Upper lobe of left lung (tissue), 4 donors: ENCODE results near the gene RASSF3.

Experiments used
- CTCF ChIP-seq, 6 experiments: fragments of 450-650 bp in 4 of 6; fragments of 200-600 bp in 2 of 6; sonication (generic) in 2 of 6; IDR thresholded peaks; one replicate each; pipeline ENCODE4 v1.5.1; 2016 to 2019; ENCODE audit warnings: antibody characterized with exemption in 6 of 6
- POLR2AphosphoS5 ChIP-seq, 2 donors: sonication (generic); formaldehyde crosslinking; IDR thresholded peaks; one replicate each; pipeline ENCODE4 v1.5.1; 2017; ENCODE audit warnings: antibody characterized with exemption in 2 of 2

DNA sequence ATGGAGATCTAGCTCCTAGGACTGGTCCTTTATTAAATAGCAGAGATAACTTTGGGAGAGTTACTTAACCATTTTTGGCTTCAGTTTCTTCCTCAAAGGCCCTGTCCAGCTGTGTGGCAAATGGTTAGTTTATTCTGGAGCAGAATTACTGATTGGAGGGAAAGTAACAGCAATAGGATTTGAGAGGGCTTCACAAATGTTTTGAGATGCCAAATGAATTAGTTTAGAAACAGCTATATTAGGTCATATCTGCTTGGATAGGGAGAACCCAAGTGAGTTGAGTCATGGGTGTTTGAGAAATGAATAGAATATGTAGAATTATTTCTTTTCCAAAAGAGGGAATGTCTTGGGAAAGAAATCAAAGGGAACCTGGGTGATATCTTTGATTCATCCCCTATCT lies 17.5 kb downstream of the RASSF3 start:
- TF ChIP-seq CTCF (IDR thresholded peaks at IDR 0.05), result no peak
- no peak for TF ChIP-seq POLR2AphosphoS5 (IDR thresholded peaks at IDR 0.05)
